ENCODE data around the gene ATM.

DNA sequence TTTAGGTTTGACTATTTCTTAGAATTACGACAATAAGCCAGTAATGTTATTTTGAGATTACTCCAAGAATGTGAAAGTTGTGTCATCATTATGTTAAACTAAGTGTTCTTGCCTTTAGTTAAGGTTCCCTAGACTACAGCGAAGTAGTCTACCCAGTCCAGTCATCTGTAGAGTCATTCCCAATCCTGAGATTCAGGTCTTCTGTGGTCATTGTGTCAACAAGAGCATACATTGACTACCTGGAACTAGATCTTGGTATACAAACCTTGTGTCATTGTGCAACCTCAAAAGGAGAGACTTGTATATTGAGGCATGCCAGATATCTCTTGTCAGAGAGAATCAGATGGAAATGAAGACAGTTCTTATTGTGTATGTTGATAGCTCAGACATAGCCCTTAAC lies 115.9 kb downstream of the ATM start:
- no peak for TF ChIP-seq POLR2A (IDR thresholded peaks at IDR 0.05)
- TF ChIP-seq, protein P1, sequence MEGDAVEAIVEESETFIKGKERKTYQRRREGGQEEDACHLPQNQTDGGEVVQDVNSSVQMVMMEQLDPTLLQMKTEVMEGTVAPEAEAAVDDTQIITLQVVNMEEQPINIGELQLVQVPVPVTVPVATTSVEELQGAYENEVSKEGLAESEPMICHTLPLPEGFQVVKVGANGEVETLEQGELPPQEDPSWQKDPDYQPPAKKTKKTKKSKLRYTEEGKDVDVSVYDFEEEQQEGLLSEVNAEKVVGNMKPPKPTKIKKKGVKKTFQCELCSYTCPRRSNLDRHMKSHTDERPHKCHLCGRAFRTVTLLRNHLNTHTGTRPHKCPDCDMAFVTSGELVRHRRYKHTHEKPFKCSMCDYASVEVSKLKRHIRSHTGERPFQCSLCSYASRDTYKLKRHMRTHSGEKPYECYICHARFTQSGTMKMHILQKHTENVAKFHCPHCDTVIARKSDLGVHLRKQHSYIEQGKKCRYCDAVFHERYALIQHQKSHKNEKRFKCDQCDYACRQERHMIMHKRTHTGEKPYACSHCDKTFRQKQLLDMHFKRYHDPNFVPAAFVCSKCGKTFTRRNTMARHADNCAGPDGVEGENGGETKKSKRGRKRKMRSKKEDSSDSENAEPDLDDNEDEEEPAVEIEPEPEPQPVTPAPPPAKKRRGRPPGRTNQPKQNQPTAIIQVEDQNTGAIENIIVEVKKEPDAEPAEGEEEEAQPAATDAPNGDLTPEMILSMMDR (IDR thresholded peaks at IDR 0.05), result no peak

All from Peyer's patch (tissue), 4 donors.